ENCODE data around the gene CLTC.
"Not testable (repeated sequence)": the region's sequence is repeated elsewhere in the genome, so short reads cannot be mapped to it uniquely, and the experiment has no call there.

CLTC gene

DNA sequence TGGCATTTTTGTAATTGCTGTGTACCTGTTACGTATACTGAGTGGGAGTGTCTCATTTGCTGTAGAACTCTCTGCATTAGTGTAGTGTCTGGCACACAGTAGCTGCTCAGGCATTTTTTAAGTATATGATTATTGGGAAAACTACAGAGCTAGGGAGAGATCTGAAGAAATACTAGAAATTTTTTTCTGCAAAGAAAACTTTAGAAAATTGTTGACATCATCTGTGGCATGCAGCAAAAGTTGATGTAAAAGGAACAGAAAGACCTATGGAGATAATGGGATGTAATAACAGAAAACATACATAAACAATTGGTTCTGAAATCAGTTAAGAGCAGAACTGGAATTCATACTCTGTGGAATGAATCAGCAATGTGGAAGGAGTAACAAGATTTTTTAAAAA lies 11.6 kb downstream of the CLTC start:
- in situ Hi-C loops (cut with HindIII; ENCODE audit: low pct_ligation_motif_present, low pct_unique_long_range_greater_than_20kb, low sequenced_read_pairs) = no loop called here

DNA sequence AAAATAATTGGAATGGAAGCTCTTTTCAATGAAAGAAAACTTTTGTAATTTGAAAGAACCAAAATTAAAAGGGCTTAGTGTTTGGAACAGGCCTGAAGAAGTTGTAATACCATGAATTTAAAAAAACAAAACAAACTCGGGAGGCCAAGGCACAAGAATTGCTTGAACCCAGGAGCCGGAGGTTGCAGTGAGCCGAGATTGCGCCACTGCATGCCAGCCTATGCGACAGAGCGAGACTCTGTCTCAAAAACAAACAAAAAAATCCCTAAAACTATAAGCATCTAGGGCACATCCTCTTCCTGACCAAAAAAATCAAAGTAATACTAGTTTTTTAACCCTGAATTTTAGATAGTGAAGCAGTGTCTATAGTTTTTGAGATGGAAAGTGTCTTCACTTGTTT lies 12.7 kb downstream of the CLTC start:
- in situ Hi-C loops (cut with HindIII; ENCODE audit: low pct_ligation_motif_present, low pct_unique_long_range_greater_than_20kb, low sequenced_read_pairs) = no loop called here

More for the DNA sequence above, 11.6 kb downstream of the CLTC start:
- DNase-seq = no peak

DNA sequence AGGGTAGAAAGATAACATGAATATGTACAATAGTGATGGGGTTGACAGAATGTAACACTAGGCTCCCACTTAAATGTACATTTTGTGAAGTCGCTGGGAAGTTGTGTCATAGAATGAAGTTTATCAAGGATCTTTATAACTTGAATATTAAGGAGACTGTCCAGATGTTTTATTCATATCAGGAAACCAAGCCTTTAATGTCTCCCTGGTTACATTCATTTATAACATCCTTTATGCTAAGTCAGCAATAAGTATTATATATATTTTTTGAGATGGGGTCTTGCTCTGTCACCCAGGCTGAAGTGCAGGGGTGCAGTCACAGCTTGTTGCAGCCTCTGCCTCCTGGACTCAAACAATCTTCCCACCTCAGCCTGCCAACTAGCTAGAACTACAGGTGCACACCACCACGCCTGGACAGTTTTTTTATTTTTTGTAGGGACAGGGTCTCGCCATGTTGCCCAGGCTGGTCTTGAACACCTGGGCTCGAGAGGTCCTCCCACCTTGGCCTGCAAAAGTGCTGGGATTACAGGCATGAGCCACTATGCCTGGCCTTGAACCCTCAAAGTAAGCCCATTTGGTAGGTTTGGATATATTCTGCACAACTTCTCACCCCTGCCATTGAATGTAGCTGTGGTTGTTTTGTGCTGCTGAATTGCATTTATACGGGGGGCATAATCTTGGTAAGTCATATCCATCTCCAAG lies 14.1 kb downstream of the CLTC start:
- in situ Hi-C loops (cut with HindIII; ENCODE audit: low pct_ligation_motif_present, low pct_unique_long_range_greater_than_20kb, low sequenced_read_pairs) = no loop called here
- DNase-seq = no peak

More for the DNA sequence above, 12.7 kb downstream of the CLTC start:
- no peak for DNase-seq

DNA sequence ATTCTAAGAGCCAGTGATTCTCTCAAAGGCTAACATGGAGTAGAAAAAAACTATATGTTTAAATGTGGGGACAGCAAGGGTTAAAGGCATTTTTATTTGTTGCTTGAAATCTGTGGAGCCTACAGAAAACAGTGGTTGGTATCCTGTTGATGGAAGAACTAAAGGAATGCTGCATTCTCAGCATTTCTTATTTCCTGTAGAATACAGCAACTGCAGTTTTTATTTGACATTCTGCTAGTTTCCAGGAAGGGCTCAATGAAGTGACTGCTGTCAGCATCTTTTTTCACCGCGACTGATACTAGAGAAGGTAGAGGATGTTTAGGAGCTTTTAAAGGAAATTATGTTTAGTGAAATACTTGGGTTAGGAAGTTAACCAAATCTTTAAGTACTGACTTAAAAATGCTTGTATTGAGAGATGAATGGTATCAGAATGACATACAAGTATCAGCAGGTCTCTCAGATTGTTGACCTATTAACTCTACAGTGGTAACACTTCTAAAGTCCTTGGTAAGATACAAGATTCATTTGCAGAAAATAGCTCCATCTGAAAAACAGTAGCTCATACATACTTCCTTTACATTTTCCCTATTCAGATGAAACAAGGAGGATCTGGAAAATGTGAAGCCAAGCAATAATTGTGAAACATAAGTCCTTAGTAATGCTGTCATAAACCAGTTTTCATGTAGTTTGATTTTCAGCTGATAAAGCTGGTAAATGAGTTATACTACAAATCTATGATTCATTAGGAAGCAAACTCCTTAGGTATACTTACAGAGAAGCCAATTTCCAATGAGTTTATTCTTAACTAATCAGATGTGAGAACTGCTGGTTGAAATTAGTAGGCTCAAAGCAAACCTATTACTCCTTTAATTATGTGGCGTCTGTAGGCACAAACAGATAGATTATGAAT lies 15.2 kb downstream of the CLTC start:
- in situ Hi-C loops (cut with HindIII; ENCODE audit: low pct_ligation_motif_present, low pct_unique_long_range_greater_than_20kb, low sequenced_read_pairs) = no loop called here

DNA sequence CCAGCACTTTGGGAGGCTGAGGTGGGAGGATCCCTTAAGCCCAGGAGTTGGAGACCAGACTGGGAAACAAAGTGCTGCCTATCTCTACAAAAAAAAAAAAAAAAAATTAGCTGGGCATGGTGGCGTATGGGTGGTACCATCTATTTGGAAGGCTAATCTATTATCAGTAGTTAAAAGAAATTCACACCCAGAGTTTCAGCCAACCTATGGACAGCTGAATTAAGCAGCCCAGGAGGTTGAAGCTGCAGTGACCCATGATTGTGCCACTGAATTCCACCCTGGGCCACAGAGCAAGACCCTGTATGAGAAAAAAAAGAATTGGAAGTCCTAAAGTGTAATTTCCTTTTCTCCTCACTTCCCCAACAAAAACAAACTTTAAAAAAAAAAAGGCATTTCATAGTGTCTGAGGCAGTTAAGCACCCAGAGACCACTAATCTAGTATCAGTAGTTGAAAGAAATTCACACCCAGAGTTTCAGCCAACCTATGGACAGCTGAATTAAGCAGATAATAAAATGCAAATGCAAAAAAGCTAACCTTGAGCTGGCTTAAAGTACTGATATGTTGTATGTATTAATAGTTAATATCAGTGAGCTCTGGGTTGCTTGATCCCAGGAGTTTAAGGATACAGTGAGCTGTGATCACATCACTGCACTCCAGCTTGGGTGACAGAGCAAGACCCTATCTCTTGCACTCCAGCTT lies 18.1 kb downstream of the CLTC start:
- DNase-seq = no peak
- in situ Hi-C loops (cut with HindIII; ENCODE audit: low pct_ligation_motif_present, low pct_unique_long_range_greater_than_20kb, low sequenced_read_pairs) = no loop called here

More for the DNA sequence above, 15.2 kb downstream of the CLTC start:
- DNase-seq = no peak

DNA sequence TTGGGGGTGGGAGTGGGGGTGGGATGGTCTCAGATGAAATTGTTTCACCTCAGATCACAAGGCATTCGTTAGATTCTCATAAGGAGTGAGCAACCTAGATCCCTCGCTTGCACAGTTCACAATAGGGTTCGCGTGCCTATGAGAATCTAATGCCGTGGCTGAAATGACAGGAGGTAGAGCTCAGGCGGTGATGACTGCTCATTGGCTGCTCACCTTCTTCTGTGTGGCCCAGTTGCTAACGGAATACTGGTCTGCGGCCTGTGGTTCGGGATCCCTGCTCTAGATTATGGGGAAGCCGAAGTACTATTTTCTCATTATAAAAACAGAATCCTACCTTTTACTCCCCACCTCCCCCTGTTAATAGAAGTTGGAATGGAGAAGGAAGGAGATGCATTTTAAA lies 18.9 kb downstream of the CLTC start:
- DNase-seq = no peak

DNA sequence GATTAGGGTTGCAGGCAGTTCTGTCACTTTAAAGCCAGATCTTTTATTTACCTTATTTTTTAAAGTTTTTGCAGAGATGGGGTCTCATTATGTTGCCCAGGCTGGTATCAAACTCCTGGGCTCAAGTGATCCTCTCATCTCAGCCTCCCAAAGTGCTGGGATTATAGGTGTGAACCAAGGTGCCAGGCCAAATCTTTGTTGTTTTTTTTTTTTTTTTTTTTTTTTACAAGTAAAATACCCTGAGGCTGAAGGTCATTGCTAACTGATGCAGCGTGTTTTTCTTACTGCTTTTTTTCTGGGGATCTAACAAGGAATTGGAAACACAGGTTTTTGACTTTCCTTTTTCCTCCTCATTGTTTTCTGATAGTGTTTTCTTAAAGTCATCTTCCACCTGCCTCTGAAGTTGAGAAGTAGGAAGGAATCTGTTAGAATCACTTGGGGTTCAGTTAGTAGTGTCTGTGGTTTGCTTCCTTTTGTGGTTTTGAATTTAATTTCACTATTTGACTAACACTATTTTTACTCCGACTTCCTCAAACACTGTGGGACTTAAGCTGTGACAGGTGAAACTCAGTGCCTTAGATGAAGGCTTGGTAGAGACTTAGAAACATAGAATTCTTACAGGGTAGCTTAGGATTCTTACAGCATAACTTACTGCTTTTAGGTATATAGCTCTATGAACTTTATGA lies 22.2 kb downstream of the CLTC start:
- in situ Hi-C loops (cut with HindIII; ENCODE audit: low pct_ligation_motif_present, low pct_unique_long_range_greater_than_20kb, low sequenced_read_pairs) = no loop called here
- no peak for DNase-seq

More for the DNA sequence above, 18.9 kb downstream of the CLTC start:
- in situ Hi-C loops (cut with HindIII; ENCODE audit: low pct_ligation_motif_present, low pct_unique_long_range_greater_than_20kb, low sequenced_read_pairs) = no loop called here

DNA sequence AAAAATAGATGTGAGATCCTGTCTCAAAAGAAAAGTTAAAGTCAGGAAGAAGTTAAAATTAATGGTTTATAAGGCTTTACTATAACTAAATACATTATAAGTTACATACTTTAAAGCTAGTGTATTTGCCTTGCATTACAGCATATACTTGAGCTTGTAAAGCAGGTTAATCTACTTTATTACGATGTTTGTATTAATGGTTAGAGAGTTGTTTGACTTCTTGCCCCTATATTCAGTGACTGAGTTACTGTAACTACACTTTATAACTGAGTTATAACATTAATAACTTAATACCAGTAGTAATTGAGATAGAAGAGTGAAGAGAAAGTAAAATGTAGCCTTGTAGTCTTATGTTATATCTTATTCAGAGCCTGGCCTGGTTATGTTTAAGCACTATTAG lies 22.9 kb downstream of the CLTC start:
- DNase-seq = no peak
- in situ Hi-C loops (cut with HindIII; ENCODE audit: low pct_ligation_motif_present, low pct_unique_long_range_greater_than_20kb, low sequenced_read_pairs) = no loop called here

GRCh38 chr17:59643159-59644140 lies 23.8 kb downstream of the CLTC start:
- no peak for DNase-seq

GRCh38 chr17:59647288-59647687 lies 27.6 kb downstream of the CLTC start:
- in situ Hi-C loops (cut with HindIII; ENCODE audit: low pct_ligation_motif_present, low pct_unique_long_range_greater_than_20kb, low sequenced_read_pairs) = no loop called here
- DNase-seq = no peak

More at GRCh38 chr17:59643159-59644140, 23.8 kb downstream of the CLTC start:
- in situ Hi-C loops (cut with HindIII; ENCODE audit: low pct_ligation_motif_present, low pct_unique_long_range_greater_than_20kb, low sequenced_read_pairs) = no loop called here

DNA sequence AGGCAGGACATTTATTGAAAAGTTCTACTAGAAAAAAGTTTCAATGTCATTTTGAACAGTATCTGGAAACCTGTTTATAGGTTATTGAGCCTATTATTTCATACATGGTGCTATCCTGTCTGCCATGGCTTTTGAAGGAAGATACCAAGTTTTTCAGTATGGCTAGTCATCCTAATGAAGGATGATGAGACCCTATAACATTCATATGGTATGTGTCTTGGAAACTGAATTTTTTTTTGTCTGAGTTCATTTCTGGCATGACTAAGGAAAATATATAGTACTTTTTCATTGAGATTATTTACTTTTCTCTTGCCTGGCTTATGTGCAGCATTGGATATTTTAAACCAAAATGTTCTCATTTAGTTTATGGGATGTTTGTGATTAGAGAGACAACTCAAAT lies 30.2 kb downstream of the CLTC start:
- DNase-seq = no peak
- in situ Hi-C loops (cut with HindIII; ENCODE audit: low pct_ligation_motif_present, low pct_unique_long_range_greater_than_20kb, low sequenced_read_pairs) = no loop called here

GRCh38 chr17:59650642-59651041 lies 30.9 kb downstream of the CLTC start:
- no peak for DNase-seq
- in situ Hi-C loops (cut with HindIII; ENCODE audit: low pct_ligation_motif_present, low pct_unique_long_range_greater_than_20kb, low sequenced_read_pairs) = no loop called here

GRCh38 chr17:59651346-59651745 lies 31.7 kb downstream of the CLTC start:
- in situ Hi-C loops (cut with HindIII; ENCODE audit: low pct_ligation_motif_present, low pct_unique_long_range_greater_than_20kb, low sequenced_read_pairs) = no loop called here
- no peak for DNase-seq

DNA sequence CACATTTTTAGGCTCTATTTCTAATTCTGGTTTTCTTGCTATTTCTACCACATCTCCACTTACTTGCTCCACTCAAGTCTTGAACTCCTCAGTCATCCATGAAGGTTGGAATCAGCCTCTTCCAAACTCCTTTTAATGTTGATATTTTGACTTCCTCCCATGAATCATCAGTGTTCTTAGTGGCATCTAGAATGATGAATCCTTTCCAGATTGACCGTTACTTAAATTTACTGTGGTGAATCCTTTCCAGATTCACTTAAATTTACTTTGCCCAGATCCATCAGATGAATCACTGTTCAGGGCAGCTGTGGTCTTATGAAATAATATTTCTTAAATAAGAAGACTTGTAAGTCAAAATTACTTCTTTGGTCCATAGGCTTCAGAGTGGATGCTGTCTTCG lies 32.4 kb downstream of the CLTC start:
- in situ Hi-C loops (cut with HindIII; ENCODE audit: low pct_ligation_motif_present, low pct_unique_long_range_greater_than_20kb, low sequenced_read_pairs) = no loop called here
- no peak for DNase-seq

GRCh38 chr17:59656624-59657023 lies 36.9 kb downstream of the CLTC start:
- in situ Hi-C loops (cut with HindIII; ENCODE audit: low pct_ligation_motif_present, low pct_unique_long_range_greater_than_20kb, low sequenced_read_pairs); DNase-seq: not testable (repeated sequence)

- no peak for DNase-seq
- in situ Hi-C loops (cut with HindIII; ENCODE audit: low pct_ligation_motif_present, low pct_unique_long_range_greater_than_20kb, low sequenced_read_pairs) = no loop called here
Measured at GRCh38 chr17:59666235-59666634, 46.5 kb downstream of the CLTC start.

GRCh38 chr17:59668816-59669215 lies 49.1 kb downstream of the CLTC start:
- DNase-seq = peak; percentile 98
- in situ Hi-C loops (cut with HindIII; ENCODE audit: low pct_ligation_motif_present, low pct_unique_long_range_greater_than_20kb, low sequenced_read_pairs) = no loop called here

GRCh38 chr17:59669411-59669810 lies 49.7 kb downstream of the CLTC start:
- DNase-seq = peak; percentile 93
- in situ Hi-C loops (cut with HindIII; ENCODE audit: low pct_ligation_motif_present, low pct_unique_long_range_greater_than_20kb, low sequenced_read_pairs) = no loop called here

Data from ACHN (cell line).